ENCODE measurements around the gene CST9L.

DNA sequence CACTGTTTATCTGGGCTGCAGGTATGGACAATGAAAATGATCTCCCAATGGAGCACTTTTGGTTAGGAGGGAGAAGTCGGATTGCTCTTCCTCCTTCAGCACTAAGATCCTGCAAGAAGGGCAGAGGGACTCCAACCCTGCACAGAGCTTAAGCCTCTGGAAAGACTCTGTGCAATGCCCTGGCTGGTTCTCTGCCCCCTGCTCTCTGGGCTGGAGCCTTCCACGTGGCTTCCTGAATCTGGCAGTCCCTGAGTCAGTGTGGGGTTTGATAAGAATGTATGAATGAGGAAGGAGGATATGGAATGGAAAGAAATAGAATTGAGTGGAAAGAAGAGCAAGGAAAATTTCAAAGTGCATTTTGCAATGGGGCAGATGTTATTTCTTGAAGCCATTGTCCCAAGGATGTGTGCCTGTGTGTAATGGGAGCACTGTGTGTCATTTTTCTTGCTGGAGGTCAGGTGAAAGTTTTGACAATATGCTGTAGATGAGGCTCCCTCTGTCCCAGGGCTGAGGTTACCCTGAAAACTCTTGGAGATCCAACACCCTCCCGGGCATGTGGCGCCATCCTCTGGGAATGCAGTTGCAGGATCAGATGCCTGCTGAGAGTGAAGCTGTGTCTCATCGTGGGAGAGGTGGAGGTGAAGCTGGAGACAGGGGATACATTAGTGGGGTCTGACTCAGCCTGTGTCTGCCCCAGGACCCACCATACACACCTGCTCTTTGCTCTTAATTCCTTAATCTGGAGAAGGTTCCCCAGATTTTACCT is 16.3 kb upstream of the CST9L start:
- TF ChIP-seq POLR2AphosphoS5 (IDR thresholded peaks at IDR 0.05; ENCODE audit: low read depth, low read length) (no peak), TAF1 (IDR thresholded peaks at IDR 0.05; ENCODE audit: borderline replicate concordance, insufficient read depth, low read length) (no peak), REST (IDR thresholded peaks at IDR 0.05; ENCODE audit: insufficient read depth in 1 of 2, low read depth in 2 of 2, low read length in 2 of 2) (no peak)
